ENCODE results near the gene MYBPC1. TPM values are rescaled to one million over a fixed set of nuclear protein-coding genes. Genes with fewer than 3 reads are reported as not detected.

Gene MYBPC1
- total and polyA plus RNA-seq, 2 donors from 2014 or later: not detected

DNA sequence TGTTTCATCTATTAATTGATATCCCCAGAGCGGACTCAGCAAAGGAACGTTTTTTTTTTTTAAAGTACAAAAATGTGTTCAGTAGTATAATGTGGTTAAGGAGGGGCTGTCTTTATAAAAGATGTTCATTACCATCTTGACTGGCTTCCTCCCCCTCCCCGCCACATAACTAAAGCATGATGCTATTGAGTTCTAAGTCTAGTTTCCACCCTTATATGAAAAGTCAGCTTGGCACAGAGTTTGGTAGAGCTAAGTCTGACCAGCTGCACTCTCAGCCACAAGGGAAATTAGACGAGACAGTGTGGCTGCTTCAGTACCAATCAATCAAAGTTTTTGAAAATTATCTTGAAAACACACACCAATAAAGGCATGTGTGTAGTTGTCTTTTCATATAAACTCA, 1.9 kb upstream of the MYBPC1 start:
- intact Hi-C loops (cut with DNase I): no loop called here
- Histone ChIP-seq H3K36me3 (ENCODE audit: control insufficient read depth in 2 of 3, insufficient read depth in 3 of 3, low read length in 3 of 3) (no peaks in the 10 kb centered on the region), H3K27ac (ENCODE audit: low read depth in 2 of 2, low read length in 2 of 2) (no peak overlapping the region), H3K4me1 (ENCODE audit: control insufficient read depth in 2 of 3, insufficient read depth in 2 of 3, low read depth in 1 of 3, low read length in 3 of 3) (no peaks in the 10 kb centered on the region), H3K4me3 (ENCODE audit: low read length in 3 of 3) (no peak overlapping the region), H3K27me3 (ENCODE audit: control insufficient read depth, insufficient read depth, low read length) (no peaks in the 10 kb centered on the region), H3K9me3 (ENCODE audit: control insufficient read depth in 2 of 3, insufficient read depth in 1 of 3, low read length in 3 of 3) (no peaks in the 10 kb centered on the region), H3K9ac (ENCODE audit: low read length in 3 of 3) (no peak overlapping the region)
- TF ChIP-seq, protein P1, sequence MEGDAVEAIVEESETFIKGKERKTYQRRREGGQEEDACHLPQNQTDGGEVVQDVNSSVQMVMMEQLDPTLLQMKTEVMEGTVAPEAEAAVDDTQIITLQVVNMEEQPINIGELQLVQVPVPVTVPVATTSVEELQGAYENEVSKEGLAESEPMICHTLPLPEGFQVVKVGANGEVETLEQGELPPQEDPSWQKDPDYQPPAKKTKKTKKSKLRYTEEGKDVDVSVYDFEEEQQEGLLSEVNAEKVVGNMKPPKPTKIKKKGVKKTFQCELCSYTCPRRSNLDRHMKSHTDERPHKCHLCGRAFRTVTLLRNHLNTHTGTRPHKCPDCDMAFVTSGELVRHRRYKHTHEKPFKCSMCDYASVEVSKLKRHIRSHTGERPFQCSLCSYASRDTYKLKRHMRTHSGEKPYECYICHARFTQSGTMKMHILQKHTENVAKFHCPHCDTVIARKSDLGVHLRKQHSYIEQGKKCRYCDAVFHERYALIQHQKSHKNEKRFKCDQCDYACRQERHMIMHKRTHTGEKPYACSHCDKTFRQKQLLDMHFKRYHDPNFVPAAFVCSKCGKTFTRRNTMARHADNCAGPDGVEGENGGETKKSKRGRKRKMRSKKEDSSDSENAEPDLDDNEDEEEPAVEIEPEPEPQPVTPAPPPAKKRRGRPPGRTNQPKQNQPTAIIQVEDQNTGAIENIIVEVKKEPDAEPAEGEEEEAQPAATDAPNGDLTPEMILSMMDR (IDR thresholded peaks at IDR 0.05; ENCODE audit: borderline replicate concordance, extremely low read depth, insufficient read depth): no peak
- FAIRE-seq (no peak), DNase-seq (no peak)

DNA sequence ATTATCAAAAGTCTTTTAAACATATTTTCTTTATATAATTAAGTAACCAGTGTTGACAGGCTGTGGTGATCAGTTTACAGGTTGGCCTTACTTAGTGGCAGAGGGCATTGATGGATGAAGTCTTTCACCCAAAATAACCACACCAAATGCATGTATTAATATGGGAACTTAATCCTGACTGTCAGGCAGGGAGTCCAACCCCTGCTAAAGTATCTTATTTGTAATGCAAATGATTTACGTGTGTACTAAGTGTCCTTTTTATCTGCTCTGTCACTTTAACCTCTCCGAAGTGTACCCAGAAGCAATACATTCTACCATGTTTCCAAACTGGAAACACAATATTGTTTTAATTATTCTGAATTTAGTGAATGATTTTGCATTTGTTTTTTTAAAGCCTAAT, 1.4 kb downstream of the MYBPC1 start:
- Histone ChIP-seq H3K27ac (ENCODE audit: low read depth in 2 of 2, low read length in 2 of 2) (no peak overlapping the region), H3K4me3 (ENCODE audit: low read length in 3 of 3) (no peak overlapping the region), H3K9ac (ENCODE audit: low read length in 3 of 3) (no peak overlapping the region), H3K36me3 (ENCODE audit: control insufficient read depth in 2 of 3, insufficient read depth in 3 of 3, low read length in 3 of 3) (no peaks in the 10 kb centered on the region), H3K4me1 (ENCODE audit: control insufficient read depth in 2 of 3, insufficient read depth in 2 of 3, low read depth in 1 of 3, low read length in 3 of 3) (no peaks in the 10 kb centered on the region), H3K27me3 (ENCODE audit: control insufficient read depth, insufficient read depth, low read length) (no peaks in the 10 kb centered on the region), H3K9me3 (ENCODE audit: control insufficient read depth in 2 of 3, insufficient read depth in 1 of 3, low read length in 3 of 3) (no peaks in the 10 kb centered on the region)
- TF ChIP-seq, protein P1 (IDR thresholded peaks at IDR 0.05; ENCODE audit: borderline replicate concordance, extremely low read depth, insufficient read depth): no peak
- FAIRE-seq (no peak), DNase-seq (no peak)
- intact Hi-C loops (cut with DNase I): no loop called here

DNA sequence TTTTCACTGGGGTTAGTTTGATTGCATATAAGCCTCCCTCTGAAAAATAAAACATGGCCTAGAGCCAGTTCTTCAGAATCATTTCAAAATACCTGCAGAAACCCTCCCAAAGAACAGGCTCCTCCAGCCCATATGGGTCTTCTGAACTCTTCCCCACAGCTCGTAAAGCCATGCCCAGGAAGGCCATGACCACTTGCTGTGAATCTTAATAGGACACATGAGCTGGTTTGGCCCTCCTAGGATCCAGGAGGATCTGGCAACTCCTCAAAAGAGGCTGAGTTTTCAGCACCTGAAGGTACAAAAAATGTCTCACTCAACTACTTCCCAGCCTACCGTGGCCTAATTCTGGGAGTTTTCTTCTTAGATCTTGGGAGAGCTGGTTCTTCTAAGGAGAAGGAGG, 2.4 kb downstream of the MYBPC1 start:
- DNase-seq: no peak
- FAIRE-seq: no peak
- Histone ChIP-seq H3K27ac (ENCODE audit: low read depth in 2 of 2, low read length in 2 of 2) (no peak overlapping the region), H3K4me3 (ENCODE audit: low read length in 3 of 3) (no peak overlapping the region), H3K4me1 (ENCODE audit: control insufficient read depth in 2 of 3, insufficient read depth in 2 of 3, low read depth in 1 of 3, low read length in 3 of 3) (no peaks in the 10 kb centered on the region), H3K9ac (ENCODE audit: low read length in 3 of 3) (no peak overlapping the region), H3K36me3 (ENCODE audit: control insufficient read depth in 2 of 3, insufficient read depth in 3 of 3, low read length in 3 of 3) (no peaks in the 10 kb centered on the region), H3K27me3 (ENCODE audit: control insufficient read depth, insufficient read depth, low read length) (no peaks in the 10 kb centered on the region), H3K9me3 (ENCODE audit: control insufficient read depth in 2 of 3, insufficient read depth in 1 of 3, low read length in 3 of 3) (no peaks in the 10 kb centered on the region)
- intact Hi-C loops (cut with DNase I): no loop called here
- TF ChIP-seq, protein P1 (IDR thresholded peaks at IDR 0.05; ENCODE audit: borderline replicate concordance, extremely low read depth, insufficient read depth): no peak

DNA sequence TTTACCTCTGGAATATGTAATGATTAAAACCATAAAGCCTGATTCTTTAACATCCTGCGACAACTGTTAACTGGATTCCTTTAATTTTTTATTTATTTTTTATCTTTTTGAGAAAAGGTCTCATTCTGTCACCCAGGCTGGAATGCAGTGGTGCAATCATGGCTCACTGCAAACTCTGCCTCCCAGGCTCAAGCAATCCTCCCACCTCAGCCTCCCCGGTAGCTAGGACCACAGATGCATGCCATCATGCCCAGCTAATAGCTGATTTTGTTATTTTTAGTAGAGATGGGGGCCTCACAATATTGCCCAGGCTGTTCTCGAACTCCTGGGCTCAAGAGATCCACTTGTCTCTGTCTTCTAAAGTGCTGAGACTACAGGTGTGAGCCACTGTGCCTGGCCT, 3.7 kb downstream of the MYBPC1 start:
- H3K27ac ChIP-seq (ENCODE audit: low read depth in 2 of 2, low read length in 2 of 2): no peak overlapping the region
- no peaks in the 10 kb centered on the region for H3K36me3 ChIP-seq (ENCODE audit: control insufficient read depth in 2 of 3, insufficient read depth in 3 of 3, low read length in 3 of 3)
- intact Hi-C loops (cut with DNase I): no loop called here

More for the DNA sequence above, 3.7 kb downstream of the MYBPC1 start:
- no peak for DNase-seq
- TF ChIP-seq, protein P1 (IDR thresholded peaks at IDR 0.05; ENCODE audit: borderline replicate concordance, extremely low read depth, insufficient read depth): no peak
- no peaks in the 10 kb centered on the region for H3K27me3 ChIP-seq (ENCODE audit: control insufficient read depth, insufficient read depth, low read length)
- H3K4me1 ChIP-seq (ENCODE audit: control insufficient read depth in 2 of 3, insufficient read depth in 2 of 3, low read depth in 1 of 3, low read length in 3 of 3): no peaks in the 10 kb centered on the region
- no peak overlapping the region for H3K9ac ChIP-seq (ENCODE audit: low read length in 3 of 3)
- no peak overlapping the region for H3K4me3 ChIP-seq (ENCODE audit: low read length in 3 of 3)
- no peaks in the 10 kb centered on the region for H3K9me3 ChIP-seq (ENCODE audit: control insufficient read depth in 2 of 3, insufficient read depth in 1 of 3, low read length in 3 of 3)
- no peak for FAIRE-seq
